Measurements from ENCODE around the gene CNIH3.

CNIH3 gene

DNA sequence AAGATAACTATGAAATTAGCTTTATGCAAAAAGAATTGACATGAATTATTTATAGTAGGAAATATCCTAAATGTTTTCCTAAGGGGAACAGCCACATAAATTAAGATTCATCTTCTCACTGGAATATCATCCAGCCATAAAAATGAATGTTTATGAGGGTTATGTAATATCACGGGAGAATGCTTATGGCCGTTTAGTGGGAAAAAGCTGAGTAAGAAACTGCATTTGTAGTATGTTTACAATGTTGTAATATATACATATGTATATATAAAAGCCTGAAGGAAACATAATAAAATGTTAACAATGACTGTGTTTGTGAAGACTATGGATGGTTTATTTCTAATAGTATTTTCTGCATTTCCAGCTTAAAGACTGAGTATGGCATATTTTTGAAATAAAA, 161.1 kb downstream of the CNIH3 start:
- no peak for DNase-seq (ENCODE audit: low read depth)

DNA sequence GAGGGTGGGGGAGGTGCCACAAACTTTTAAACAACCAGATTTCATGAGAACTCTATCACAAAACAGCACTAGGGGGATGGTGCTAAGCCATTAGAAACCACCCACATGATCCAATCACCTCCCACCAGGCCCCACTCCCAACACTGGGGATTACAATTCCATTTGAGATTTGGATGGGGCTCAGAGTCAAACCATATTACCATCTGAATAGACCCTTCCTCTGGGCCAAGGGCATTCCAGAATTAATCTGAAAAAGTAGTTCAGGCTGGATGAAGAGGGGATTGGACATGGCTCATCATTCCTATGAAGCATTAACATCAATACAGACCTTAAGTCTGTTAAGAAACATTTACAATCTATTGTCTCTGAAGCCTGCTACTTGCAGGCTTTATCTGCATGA, 163.4 kb downstream of the CNIH3 start:
- no peak for DNase-seq (ENCODE audit: low read depth)

DNA sequence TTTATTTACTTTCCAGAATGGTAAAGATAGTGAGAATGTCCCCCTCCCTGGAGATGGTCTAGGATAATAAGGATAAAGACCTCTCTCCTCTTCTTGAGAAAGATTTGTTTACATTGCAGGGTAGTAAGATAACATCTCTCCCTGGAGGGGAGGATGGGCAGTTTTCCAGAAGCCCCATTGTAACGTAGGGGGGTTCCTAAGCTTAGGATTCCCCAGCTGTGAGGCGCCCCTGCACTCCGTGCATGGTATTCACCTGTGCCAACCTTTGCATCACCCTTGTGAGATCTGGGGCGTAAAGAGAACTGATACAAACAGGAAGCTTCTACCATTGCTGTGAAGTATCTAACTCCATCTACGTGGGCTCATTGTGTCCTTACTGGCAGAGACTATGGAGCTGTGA, 164.6 kb downstream of the CNIH3 start:
- no peak for DNase-seq (ENCODE audit: low read depth)

DNA sequence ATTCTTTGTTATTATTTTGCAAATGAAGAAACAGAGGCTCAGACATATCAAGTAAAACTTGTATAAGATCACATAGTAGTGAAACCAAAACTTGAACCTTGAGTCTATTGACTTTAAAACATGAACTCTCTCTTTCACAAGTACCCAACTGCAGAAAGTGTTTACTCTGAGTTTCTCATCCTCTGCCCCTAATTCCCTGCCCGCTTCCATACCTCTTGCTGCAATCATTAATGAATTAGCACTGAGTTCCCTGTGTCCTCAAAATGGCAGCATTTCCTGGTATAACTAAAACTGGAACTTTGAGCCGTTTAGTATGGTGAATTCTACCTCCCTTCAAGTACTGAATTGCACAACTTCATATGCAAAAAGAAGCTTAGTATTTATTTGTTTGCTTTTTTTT, 165.7 kb downstream of the CNIH3 start:
- no peak for DNase-seq (ENCODE audit: low read depth)

DNA sequence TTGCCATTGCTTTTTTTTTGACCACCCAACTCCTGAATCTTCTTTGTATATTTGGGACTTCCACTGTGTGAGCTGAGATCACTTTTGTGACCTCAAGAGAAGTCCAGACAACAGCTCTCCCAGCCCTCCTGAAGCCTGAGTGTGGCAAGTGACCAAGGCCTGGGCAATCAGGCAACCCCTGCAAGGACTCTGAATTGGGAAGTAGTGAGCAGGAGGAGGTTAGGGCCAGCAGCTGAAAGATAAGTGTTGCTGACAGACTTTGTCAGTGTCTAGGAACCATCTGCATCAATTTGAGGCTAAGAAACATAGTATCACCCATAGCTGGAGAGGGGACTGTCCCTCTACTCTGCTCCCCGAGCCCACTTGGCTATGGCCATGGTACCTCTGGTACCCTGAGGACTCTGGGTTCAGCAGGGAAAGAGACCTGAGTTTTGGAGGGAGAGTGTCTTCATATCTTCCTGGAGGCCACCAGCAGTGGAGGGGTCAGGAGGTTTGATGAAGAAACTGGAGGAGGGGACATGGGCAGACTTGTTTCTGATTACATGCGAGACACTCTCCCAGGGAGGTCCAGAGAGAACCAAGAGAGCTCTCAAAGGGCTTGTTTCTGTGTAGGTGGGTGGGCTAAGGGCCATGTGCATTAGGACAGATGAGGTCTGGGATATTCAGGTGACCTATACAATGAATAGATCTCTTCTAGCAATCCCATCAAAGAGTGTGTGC, 166.3 kb downstream of the CNIH3 start:
- no peak for DNase-seq (ENCODE audit: low read depth)

DNA sequence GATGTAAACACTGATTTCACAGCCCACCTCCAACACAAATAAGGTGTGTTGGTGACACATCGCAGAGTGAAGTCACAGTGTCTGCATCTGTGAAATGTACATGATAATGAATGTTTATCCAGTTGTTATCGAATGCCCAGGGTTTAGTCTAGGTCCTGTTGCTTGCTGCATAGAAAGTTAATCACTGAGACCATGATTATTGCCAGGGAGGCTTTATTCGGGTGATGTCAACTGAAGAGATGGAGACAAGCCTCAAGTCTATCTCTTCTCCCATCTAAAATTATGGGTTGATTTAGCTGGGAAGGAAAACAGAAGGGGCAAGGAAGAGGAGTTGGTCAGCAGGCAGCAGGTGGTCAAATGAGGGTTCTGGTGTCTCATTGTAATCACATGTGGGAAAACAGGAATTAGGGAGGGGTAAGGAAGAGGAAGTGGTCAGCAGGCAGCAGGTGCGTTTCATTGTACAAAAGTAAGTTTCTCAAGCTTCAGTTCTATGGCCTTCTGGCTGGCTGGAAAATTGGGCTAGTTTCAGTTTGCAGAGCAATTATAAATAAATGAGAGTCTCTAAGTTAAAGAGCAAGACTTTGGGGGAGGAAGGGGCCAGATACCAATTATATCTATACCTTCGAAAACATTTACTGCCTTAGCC, 167.0 kb downstream of the CNIH3 start:
- no peak for DNase-seq (ENCODE audit: low read depth)

DNA sequence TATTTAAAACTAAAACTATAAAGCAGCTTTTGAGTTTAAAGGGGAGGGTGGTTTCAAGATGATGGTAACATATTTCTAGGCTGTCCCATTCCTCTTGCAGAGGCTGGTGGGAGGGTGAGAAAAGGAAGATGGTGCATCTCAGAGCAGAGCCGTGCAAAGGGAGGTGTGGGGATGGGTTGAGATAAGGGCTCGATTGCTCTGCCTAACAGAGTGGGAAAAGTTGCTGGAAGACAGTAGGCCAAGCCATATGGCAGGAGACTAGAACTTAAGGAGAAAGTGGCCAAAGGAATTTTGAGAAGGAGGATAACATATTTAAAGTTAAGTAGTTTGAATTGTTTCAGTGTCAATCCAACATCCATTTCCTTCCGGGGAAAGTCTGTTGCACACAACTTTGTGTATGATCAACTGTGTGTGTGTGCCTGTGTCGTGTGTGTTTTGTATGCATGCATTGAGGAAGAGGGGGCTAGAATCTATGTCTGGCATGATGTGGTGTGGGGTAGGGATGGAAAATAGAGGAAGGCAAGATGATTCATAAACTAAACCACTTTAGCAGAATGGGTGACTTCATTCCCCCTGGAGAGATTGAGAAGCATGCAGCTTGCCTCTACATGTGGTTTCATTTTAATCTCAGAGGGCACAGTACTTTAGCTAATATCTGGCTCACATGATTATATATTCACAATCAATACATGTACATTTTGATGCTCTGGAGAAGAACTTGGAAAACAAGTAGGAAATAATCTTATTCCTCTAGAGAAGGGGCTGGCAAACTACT, 168.3 kb downstream of the CNIH3 start:
- no peak for DNase-seq (ENCODE audit: low read depth)

DNA sequence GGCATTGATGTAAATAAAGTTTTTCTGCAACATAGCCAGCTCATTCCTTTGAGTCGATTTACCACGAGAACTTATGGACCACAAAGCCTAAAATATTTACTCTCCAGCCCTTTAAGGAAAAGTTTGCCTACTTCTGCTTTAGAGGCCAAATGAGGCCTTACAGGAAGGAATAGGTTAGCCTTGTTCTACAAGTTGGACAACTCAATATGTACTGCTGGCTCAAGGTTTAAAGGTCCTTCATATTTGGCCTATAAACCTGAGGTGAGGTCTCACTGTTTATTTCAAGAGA, 168.9 kb downstream of the CNIH3 start:
- no peak for DNase-seq (ENCODE audit: low read depth)

DNA sequence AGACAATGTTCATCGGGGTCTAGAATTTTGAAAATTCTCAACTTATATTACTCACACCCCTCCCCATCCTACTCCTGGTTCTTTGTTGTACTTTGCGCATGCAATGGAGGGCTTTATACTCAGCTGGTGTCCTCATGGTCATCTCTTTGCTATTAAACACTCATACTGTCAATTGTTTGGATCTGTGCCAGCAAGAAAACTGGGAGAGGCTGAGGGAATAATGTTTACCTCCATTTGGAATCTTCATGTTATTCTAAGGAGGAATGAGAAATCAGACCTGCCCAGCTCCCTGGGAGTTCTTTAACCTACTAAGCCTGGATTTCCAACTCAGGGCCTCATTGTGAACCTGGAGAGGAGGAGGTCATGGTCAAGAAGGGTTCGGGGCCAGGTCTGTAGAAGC, 169.5 kb downstream of the CNIH3 start:
- DNase-seq (ENCODE audit: low read depth): no peak

DNA sequence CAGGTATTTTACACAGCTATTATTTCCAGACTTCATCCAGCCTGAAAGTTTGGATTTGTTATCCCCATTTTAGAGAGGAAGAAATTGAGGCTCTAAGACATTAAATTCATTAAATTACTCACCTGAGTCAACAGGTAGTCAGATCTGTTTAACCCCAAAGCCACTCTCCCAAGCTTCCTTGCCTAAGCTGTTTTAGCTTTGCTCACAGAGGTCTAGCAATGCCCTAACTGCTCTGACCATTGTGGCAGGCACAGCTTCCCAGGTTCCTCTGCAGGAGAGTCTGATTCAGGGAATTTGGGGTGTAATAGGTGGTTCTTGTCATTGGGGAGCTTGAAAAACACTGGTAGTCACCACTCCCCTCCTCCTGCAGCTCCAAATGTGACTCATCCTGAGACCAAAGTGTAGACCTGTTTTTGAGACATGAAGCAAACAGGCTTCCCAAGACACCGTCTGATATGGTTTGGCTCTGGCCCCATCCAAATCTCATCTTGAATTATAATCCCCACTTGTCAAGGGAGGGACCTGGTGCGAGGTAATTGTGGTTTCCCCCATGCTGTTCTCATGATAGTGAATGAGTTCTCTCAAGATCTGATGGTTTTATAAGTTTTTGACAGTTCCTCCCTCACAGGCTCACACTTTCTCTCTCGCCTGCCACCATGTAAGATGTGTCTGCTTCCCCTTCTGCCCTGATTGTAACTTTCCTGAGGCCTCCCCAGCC, 170.6 kb downstream of the CNIH3 start:
- no peak for DNase-seq (ENCODE audit: low read depth)

DNA sequence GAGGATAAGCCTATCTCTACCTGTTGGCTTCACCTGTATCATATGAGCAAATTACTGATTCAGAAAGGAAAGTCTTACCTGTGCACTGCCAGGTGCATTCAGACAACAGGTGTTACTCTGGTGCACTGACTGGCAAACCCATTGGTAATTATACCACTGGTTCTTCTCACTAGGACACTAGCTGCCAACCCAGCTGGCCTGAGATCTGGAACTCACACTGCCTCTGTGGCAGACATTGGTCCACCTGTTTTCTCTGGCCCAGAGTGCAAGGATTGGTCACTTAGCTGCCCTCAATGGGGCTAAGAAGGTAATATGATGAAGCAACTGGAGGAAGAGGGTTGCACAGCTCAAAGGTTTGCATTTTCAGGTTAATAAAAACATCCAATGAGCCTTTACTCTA, 173.2 kb downstream of the CNIH3 start:
- no peak for DNase-seq (ENCODE audit: low read depth)
